ENCODE data around the gene FOXB1.

The FOXB1 gene

DNA sequence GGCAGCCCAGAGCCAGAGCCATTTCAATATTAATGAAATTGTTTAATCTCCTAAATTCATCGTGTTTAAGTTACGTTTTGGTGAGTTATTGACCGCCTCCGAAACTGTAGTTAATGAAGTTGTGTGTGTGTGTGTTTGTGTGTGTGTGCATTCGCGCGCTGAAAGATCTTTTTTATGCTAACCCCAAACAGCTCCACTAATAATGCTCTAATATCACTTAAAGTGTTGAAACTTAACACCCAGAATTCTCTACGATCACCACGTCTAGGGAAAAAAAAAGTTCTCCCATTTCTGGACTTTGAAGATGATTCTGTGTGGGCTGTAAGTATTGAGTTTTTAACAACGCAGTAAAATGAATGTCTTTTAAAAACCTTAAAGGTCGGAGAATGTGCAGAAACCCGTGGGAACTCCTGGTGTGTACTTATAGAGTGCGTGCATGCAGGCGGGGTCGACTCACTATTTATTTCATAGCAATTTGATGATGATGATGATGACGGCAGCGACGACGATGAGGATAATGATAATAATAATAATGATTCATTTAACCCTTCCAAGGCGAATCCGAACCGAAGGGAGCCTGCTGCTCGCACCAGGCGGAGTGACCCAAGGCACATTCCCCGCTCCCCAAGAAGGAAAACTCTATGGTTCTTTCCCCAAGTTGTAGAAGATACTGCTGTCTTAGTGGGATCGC lies 1.4 kb upstream of the FOXB1 start:
- Mint-ChIP-seq H3K4me1 (peaks cover 24 to 41% of the 10 kb centered on the region in 2 donors), H3K27me3 (peaks cover 79 to 94% of the 10 kb centered on the region in 2 donors), H3K4me3 (peak overlapping the region in 1 of 2 donors; percentile 26), H3K9me3 (peaks cover 6 to 14% of the 10 kb centered on the region in 2 donors), H3K27ac (peak overlapping the region; percentile 80), H3K36me3 (peaks cover 13 to 21% of the 10 kb centered on the region in 2 donors)
- ATAC-seq (replicated peaks) (no peak), DNase-seq (no peak)

DNA sequence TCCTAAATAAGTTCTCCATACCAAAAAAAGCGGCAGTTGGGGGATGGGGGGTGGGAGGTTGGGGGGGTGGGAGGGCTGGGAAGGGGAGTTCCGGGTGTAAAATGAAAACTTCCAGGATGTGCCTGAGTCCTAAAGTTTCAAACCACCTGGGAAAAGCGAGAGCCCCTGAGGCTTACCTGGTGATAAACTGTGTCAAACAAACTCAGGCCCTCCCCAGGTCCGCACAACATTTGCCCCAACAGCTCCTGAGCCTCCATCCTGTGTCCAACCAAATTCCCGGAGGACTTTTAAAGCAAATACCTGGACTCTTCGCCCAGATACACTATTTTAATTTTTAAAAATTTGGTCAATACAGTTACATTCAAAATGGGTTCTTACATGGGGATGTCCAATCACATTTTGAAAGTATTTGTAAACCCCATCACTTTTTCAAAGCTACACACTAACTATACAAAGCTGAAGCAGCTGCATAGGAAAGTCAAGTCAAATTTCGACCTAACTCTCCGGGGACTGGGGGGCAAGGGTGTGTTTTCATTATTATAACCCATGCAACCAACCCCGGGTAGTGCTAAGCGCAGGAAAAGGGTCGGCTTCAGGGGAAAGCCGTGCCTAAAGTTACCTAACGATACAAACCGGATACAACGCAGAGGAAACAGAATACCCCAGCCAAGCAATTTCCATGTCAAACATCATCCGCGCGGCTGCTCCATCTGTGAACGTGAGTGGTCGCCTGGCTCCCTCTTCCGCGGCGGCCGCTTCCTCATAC lies 685 bp upstream of the FOXB1 start:
- no peak for DNase-seq
- Mint-ChIP-seq H3K9me3 (peaks cover 6 to 14% of the 10 kb centered on the region in 2 donors), H3K27me3 (peaks cover 77 to 92% of the 10 kb centered on the region in 2 donors), H3K27ac (peak overlapping the region; percentile 56), H3K36me3 (peaks cover 13 to 21% of the 10 kb centered on the region in 2 donors), H3K4me3 (no peak overlapping the region), H3K4me1 (peaks cover 24 to 41% of the 10 kb centered on the region in 2 donors)
- ATAC-seq (replicated peaks): no peak

DNA sequence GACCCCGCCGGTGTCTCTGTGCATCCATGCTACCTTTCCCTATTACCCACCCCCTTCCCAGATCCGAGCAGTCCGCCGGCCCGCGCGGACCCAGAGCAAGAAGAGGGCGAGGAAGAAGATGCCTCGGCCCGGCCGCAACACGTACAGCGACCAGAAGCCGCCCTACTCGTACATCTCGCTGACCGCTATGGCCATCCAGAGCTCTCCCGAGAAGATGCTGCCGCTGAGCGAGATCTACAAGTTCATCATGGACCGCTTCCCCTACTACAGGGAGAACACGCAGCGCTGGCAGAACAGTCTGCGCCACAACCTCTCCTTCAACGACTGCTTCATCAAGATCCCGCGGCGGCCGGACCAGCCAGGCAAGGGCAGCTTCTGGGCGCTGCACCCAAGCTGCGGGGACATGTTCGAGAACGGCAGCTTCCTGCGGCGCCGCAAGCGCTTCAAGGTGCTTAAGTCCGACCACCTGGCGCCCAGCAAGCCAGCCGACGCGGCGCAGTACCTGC lies 788 bp downstream of the FOXB1 start:
- H3K4me3 Mint-ChIP-seq: peak overlapping the region; percentile 85 to 92
- no peak for DNase-seq
- peak in 1 of 2 donors; percentile 20 for ATAC-seq (replicated peaks)
- H3K4me1 Mint-ChIP-seq: peaks cover 24 to 41% of the 10 kb centered on the region in 2 donors
- peak overlapping the region; percentile 90 for H3K27ac Mint-ChIP-seq
- H3K27me3 Mint-ChIP-seq: peaks cover 76 to 92% of the 10 kb centered on the region in 2 donors
- H3K9me3 Mint-ChIP-seq: peaks cover 6 to 14% of the 10 kb centered on the region in 2 donors
- peaks cover 13 to 21% of the 10 kb centered on the region in 2 donors for H3K36me3 Mint-ChIP-seq

DNA sequence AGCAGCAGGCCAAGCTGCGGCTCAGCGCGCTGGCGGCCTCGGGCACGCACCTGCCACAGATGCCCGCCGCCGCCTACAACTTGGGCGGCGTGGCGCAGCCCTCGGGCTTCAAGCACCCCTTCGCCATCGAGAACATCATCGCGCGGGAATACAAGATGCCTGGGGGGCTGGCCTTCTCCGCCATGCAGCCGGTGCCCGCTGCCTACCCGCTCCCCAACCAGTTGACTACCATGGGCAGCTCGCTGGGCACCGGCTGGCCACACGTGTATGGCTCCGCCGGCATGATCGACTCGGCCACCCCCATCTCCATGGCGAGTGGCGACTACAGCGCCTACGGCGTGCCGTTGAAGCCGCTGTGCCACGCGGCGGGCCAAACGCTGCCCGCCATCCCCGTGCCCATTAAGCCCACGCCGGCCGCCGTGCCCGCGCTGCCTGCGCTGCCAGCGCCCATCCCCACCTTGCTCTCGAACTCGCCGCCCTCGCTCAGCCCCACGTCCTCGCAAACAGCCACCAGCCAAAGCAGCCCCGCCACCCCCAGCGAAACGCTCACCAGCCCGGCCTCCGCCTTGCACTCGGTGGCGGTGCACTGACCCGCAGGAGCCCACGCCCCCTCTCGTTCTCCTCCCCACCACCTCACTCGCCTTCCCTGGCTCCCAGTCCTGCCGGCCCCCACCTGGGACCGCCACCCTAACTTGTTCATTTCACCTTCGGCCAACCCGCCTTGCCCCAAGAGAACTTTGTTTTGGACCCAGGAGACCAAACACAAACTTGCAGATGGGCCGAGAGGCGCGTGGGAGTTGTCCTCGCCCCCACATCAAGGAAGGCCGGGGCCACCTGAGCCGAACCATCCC lies 1.5 kb downstream of the FOXB1 start:
- no peak for DNase-seq
- ATAC-seq (replicated peaks): no peak

DNA sequence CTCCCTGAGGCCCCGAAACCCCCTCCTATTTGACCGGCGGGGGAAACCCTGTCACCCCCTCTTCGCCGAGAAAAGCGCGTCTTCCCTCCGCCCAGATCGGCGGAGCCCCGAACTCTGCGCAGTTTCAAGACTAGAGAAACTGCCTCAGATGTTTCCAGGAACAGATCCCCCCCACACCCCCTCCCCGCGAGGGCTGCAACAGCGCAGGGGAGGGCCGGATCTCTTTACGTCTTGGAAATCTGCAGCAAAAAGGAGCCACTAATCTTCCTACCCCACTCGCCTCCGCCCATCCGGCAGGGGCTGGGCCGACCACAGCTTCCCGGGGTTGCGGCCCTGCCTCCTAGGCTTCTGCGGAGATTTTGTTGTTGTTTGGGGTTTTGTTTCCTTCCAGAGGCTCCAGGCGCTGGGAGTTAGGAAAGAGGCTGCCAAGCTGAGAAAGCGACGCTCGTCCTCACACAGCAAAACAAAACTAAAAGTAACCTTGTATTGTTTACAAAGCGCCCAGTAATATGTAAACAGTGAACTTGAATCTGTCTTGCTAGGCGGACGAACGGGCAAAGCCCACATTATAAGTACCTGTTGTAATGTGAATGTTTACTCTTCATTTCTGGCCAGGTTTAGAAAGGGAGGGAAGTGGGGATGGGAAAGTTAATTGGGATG lies 2.2 kb downstream of the FOXB1 start:
- no peak for DNase-seq
- Mint-ChIP-seq H3K36me3 (peaks cover 10 to 18% of the 10 kb centered on the region in 2 donors), H3K4me1 (peaks cover 22 to 41% of the 10 kb centered on the region in 2 donors), H3K27ac (peak overlapping the region; percentile 90), H3K9me3 (peaks cover 6 to 12% of the 10 kb centered on the region in 2 donors), H3K4me3 (peak overlapping the region; percentile 85 to 92), H3K27me3 (peaks cover 74 to 90% of the 10 kb centered on the region in 2 donors)
- ATAC-seq (replicated peaks): peak; percentile 51 to 79

More for the DNA sequence above, 1.5 kb downstream of the FOXB1 start:
- H3K27ac Mint-ChIP-seq: peak overlapping the region; percentile 90
- peaks cover 75 to 90% of the 10 kb centered on the region in 2 donors for H3K27me3 Mint-ChIP-seq
- peaks cover 6 to 14% of the 10 kb centered on the region in 2 donors for H3K9me3 Mint-ChIP-seq
- peaks cover 13 to 21% of the 10 kb centered on the region in 2 donors for H3K36me3 Mint-ChIP-seq
- H3K4me3 Mint-ChIP-seq: peak overlapping the region; percentile 85 to 92
- peaks cover 22 to 41% of the 10 kb centered on the region in 2 donors for H3K4me1 Mint-ChIP-seq

DNA sequence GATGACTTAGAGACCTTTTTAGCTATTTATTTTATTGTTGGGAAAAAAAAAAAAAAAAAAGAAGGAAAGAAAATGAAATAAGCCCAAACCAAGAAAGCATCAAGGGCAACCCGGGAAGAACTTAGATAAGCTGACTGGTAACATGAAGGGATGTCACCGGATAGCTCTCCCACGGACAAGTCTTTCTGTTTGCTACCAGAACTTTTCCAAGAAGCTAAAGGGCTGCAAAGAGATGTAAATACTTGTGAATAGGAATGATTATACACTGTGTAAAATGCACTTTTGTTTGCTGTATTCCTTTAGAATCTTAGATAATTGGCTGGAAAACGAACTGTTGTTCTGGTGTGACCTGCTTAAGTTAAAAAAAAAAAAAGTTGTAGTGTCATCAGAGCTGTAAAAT lies 2.8 kb downstream of the FOXB1 start:
- Mint-ChIP-seq H3K4me3 (peak overlapping the region; percentile 85 to 92), H3K36me3 (peaks cover 9 to 15% of the 10 kb centered on the region in 2 donors), H3K27me3 (peaks cover 69 to 85% of the 10 kb centered on the region in 2 donors), H3K9me3 (peaks cover 6 to 8% of the 10 kb centered on the region in 2 donors), H3K4me1 (peaks cover 22 to 41% of the 10 kb centered on the region in 2 donors), H3K27ac (no peak overlapping the region)
- DNase-seq (no peak), ATAC-seq (replicated peaks) (no peak)

DNA sequence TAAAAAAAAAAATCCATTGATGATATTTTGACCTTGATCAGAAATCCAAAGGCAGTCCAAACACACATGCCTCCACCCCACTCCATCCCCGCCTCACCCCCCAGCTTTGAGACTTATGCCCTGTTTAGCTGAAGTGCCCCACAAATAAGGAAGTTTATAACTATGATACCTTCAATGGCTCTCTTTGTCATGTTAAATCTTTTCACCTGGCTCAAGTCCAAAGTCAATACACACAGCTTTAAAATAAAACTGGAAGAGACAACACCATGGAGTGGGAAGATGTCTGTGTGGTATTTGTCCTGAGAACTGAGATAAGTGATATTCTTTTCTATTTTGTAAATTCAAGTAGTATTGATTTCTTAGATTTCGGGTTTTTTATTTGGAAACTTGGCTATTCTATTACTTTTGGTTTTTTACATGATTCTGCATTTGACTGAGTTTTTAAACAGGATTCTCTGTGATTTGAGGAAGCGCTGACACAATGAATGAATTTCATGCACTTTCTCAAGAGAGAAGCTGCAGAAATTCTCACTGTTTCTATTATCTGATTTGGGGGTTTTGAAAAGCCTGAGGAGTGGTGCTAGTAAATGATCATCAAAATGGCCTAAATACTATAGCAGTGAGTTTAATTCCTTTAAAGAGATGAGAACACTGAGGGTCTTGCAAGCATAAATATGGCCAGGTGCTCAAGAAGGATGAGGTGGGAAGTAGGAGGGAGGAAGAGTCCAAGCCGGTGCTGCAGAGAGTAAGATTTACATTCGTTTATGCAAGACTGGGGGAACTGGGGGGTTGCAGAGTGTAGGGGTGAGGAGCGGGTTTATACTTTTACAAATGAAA lies 5.2 kb downstream of the FOXB1 start:
- Mint-ChIP-seq H3K27ac (no peak overlapping the region), H3K4me3 (no peak overlapping the region), H3K9me3 (no peaks in the 10 kb centered on the region), H3K27me3 (peaks cover 63 to 77% of the 10 kb centered on the region in 2 donors), H3K36me3 (peaks cover 3 to 6% of the 10 kb centered on the region in 2 donors), H3K4me1 (peaks cover 18 to 25% of the 10 kb centered on the region in 2 donors)
- no peak for ATAC-seq (replicated peaks)
- DNase-seq: no peak

DNA sequence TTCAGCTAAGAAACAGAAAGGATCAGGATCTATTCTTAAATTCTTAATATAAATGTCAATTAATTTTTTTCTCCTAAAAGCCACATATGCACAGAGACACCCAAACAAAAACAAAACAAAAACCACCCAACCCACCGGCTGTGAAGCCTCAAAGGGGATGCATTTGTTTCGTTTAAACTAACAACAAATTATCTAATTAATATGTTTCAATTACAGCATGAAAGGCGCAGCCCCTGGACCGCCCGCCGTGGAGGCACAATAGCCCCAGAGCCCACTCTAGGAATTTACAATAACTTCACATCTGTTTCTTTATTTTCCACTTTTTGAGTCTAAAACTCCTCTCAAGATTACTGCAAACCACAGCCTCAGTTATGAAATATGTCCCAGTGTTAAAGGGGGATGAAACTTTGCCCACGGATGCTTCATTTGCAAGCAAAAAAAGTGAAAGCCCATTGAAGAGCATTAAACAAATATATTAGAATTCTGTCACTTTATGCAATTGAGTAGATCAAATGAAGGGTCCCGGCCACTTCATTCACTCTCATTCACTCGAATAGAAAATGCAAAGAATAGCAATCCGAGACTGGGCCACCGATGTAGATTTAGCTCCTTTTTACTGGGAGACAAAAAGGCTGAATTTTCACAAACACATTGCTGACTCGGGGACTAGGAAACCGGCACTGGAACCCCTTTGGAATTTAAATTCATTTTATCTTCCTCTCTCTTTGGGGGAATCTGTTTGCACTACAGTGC lies 6.0 kb downstream of the FOXB1 start:
- peaks cover 12 to 17% of the 10 kb centered on the region in 2 donors for H3K4me1 Mint-ChIP-seq
- H3K36me3 Mint-ChIP-seq: peaks cover 3 to 6% of the 10 kb centered on the region in 2 donors
- H3K27ac Mint-ChIP-seq: no peak overlapping the region
- no peaks in the 10 kb centered on the region for H3K9me3 Mint-ChIP-seq
- peaks cover 65 to 77% of the 10 kb centered on the region in 2 donors for H3K27me3 Mint-ChIP-seq
- ATAC-seq (replicated peaks) (no peak), DNase-seq (no peak)
- no peak overlapping the region for H3K4me3 Mint-ChIP-seq

DNA sequence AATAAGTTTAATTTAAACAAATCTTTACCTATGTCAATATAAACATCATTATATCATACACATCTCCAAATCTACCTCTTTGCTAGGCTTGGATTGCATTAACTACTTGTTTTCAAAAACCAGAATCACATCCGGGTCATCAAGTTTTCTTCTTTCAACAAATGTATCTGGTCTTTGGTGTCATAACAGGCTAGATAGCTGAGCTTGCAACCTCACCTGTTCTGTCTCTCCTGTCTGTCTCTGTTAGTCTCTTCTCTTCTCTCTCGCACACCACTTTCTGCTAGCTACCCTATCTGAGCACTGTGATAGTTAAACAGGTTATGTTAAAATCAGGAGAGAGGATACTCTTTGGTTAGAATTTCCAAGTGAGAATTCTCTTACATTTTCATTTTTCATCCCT lies 6.7 kb downstream of the FOXB1 start:
- Mint-ChIP-seq H3K4me1 (peaks cover 5 to 10% of the 10 kb centered on the region in 2 donors), H3K4me3 (no peak overlapping the region), H3K36me3 (peaks cover 3 to 6% of the 10 kb centered on the region in 2 donors), H3K27ac (no peak overlapping the region), H3K27me3 (peaks cover 61 to 77% of the 10 kb centered on the region in 2 donors), H3K9me3 (no peaks in the 10 kb centered on the region)
- DNase-seq (no peak), ATAC-seq (replicated peaks) (no peak)

DNA sequence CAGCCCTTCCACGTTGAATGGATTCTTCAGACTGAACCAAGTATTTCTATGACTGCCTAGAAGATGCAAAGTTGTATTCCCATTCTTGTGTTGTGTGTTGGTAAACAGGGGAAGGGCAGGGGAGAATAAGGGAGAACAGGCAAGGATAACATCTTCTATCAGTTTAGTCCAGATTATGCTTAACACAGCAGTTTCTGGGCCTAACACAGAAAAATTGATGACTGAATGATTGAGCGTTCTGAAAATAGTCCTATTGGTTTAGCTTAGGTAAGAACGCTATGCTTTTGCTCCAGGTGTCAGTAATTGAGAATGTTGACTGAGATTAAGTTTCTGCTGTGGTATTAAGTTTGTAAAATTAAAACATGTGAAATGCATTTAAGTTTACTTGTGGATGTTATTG lies 8.6 kb downstream of the FOXB1 start:
- Mint-ChIP-seq H3K9me3 (peaks cover 6% of the 10 kb centered on the region in 2 donors), H3K27me3 (peaks cover 58 to 77% of the 10 kb centered on the region in 2 donors), H3K36me3 (peaks cover 3 to 5% of the 10 kb centered on the region in 2 donors), H3K27ac (no peak overlapping the region), H3K4me3 (no peak overlapping the region), H3K4me1 (no peaks in the 10 kb centered on the region)
- ATAC-seq (replicated peaks) (no peak), DNase-seq (no peak)

DNA sequence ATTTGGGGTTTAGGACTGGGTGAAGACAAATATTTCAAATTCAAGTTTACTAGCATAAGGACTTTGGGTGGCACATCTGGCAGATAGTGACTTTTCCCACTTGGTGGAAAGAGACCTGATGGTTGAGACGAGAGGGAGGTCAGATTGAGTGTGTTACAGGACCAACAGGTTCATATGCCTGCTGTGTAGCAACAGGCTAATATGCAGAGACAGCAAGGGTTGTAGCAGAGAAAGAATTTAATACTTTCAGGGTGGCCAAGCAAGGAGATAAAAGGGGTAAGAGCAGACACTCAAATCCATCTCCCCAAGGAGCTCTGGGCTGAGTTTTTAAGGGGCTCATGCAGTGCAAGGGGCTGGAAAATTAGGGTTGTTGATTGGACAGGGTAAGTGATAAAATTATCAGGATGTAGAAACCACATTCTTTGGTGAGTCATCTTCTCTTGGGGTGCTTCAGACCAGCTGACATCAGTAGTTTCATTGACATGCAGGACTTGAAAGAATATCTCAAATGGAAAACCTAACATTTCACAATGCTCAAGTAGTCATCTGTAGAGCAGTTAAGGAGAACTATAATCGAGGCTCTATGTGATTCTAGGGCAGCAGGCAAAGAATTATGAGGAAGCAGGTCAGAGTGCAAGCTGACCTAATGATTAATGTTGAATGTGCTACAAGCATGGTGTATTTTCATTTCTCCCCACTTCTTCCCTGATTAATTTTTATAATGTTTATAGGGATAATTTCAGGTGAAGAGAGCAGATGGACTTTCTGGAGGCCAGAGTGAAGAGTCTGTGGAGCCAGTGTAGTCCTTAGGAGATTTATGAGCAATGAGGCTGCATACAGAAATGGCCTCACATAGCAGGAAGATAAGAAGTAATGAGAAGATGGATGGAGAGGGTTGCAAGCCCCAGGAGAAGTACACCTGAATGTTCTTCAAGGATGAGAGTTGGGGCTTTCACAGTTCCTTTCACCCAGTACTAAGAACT lies 13.7 kb downstream of the FOXB1 start:
- Mint-ChIP-seq H3K9me3 (peaks cover 8 to 12% of the 10 kb centered on the region in 2 donors), H3K4me1 (no peaks in the 10 kb centered on the region), H3K27ac (no peak overlapping the region), H3K27me3 (peaks cover 40 to 44% of the 10 kb centered on the region in 2 donors), H3K4me3 (no peak overlapping the region), H3K36me3 (peaks cover 3 to 5% of the 10 kb centered on the region in 2 donors)
- DNase-seq (no peak), ATAC-seq (replicated peaks) (peak; percentile 29 to 57)

Measured in stimulated activated naive B cell treated with anti-CD40 and anti-IgM and Interleukin-4, amounts not matched to agents 10 μg/mL and 1 μg/mL and 100 μg/mL, for 72 hours (primary cell).